Suppressor macrophage (primary cell): ENCODE data around the gene MAPK10.

ENCODE experiments used
- DNase-seq, 4 experiments: peaks; one replicate each; pipeline ENCODE4 v3.0.0-alpha.2; 2020 to 2022
- total RNA-seq, 17 experiments: gene quantifications; one replicate each; lab custom pipeline; 2026; ENCODE audit warnings: mixed read lengths in 6 of 17, inconsistent platforms in 3 of 17; lab: John Stamatoyannopoulos, UW

MAPK10 gene
- 0 to 16.0 (median 0.21) reads per million in 17 experiments for total RNA-seq

DNA sequence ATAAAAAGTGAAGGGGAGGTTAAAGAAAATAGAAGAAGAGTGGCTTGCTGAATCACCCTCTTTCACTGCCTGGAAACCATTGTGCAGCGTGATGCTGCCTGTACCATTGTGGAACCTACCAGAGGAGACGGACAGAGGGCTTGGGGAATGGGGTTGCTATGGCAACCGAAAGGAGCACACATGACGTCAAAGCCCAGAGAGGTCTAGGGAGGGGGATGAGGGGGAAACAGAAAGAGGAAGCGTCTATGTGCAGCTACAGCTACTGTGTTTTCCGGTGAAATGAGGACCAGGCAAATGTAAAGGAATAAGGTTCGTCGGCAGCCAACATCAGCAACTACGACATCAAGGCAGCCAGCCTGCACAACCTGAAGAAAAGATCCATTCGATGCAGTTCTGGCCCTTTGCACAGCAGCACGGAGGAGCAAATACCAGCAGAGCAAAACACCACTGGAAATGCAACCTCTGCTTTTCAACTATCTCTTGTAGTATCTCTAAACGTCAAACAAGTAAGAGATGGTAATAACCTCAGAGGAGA, at the start of gene MAPK10:
TSS of gene MAPK10 (minus strand) at position 110 of the 535 bp plus-strand sequence.
- DNase-seq, result peak; percentile 86 to 97 (median 92)

DNA sequence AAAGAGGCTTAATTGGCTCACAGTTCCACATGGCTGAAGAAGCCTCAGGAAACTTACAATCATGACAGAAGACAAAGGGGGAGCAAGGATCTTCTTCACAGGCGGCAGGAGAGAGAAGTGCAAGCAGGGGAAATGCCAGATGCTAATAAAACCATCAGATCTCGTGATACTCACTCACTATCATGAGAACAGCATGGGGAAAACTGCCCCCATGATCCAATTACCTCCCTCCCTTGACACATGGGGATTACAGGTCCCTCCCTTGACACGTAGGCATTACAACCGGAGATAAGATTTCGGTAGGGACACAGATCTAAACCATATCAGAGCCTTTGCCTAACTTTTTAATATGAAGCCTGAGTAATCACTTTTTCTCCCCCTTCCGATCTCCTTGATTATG, 43.7 kb upstream of the MAPK10 start:
- DNase-seq, result no peak

DNA sequence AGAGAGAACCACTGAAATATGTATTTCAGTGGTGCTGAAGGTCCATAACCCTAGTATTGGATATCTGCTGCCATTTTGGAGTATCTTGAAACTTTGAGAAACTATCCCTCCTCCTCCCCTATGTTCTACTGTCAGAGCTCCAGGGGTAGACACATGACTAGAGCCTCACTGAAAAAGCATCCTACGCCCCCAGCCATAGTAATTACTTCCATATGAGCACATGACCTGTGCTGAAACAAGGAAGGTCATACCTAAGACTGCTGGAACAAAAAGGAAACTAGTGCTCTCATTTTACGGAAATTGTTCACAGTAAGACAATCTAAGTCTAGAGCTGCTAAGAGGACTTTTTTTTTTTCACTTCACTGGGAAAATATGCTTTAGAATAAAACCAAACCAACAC, 42.0 kb upstream of the MAPK10 start:
- DNase-seq, result peak in 2 of 4 experiments; percentile 3 to 13

DNA sequence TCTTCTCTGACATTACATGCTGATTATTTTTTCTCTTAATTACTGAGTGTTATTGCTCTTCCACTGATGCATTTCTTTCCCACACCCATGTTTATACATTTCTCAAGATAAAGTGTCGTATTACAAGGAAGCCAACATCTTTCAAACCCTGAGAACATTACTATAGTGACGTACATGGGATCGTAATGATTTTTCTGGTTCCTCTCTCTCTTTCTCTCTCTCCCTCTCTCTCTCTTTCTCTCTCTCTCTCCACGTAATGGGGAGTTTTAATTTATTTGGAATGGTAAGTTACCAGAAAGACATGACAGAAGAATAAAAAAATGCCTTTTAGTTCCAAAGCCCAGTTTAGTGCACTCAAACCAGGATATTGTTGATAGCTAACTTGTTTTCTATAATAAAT, 40.4 kb upstream of the MAPK10 start:
- DNase-seq, result no peak

DNA sequence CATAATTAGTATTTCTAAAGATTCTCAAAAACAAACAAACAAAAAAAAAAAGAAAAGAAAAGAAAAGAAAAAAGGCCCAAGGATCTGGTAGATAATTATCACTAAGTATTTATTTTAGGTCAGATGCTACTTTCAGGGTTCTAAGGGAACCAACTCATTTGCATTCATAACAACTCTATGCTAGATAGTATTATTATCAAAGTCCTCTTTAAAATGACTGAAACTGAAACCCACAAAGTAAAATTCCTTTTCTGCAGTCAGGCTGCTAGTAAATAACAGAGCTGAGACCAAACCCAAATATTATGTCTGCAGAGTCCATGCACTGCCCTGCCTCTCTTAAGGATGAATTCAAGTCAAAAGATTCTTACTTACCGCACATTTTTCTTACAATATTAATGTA, 38.3 kb upstream of the MAPK10 start:
- DNase-seq, result no peak

DNA sequence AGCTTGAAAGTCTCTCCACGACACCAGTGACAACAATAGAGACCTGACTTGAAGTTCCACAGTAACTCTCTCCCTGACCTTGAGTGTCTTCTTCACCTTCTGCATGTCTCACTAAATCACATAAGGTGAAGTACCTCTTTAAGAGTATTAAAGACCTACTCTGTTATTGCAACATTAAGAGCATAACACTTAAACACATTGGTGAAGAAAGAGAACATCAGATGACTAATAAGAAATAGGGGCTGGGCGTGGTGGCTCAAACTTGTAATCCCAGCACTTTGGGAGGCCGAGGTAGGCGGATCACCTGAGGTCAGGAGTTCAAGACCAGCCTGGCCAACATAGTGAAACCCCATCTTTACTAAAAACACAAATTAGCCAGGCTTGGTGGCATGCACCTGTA, 33.9 kb upstream of the MAPK10 start:
- no peak for DNase-seq

DNA sequence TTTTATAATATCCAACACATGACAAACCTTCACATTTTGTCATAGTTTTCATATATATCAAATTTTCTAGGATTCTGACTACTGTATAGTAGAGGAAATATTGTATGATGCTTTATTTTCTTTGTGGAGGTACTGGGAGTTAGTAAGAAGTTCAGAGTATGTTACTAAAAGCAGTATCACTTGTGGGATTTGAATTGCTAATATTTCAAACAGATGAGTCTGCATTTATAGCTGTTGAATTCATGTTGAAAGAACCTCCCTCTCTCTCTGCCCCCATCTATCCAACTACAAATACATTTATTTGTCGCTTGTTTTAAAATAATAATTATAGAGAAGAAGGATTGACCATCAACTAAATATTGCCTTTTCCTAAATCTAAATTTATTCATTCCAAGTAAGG, 29.8 kb upstream of the MAPK10 start:
- DNase-seq, result no peak

DNA sequence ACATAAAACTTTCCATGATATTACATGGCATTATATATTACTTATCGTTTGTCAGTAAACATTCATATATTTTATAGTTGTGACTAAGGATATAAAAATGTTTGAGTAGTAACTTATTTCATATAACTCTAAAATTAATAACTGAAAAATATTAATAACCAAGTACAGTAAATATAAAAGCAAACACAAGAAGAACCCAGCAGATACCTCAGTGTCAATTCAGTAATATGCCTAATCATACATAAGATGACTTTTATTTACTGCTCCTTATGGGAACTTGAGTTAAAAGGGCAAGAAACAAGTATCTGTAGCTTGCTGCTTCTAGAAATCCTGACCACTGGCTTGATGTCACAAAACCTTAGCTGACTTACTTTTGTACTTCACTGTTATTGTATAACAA, 28.4 kb upstream of the MAPK10 start:
- DNase-seq, result no peak

DNA sequence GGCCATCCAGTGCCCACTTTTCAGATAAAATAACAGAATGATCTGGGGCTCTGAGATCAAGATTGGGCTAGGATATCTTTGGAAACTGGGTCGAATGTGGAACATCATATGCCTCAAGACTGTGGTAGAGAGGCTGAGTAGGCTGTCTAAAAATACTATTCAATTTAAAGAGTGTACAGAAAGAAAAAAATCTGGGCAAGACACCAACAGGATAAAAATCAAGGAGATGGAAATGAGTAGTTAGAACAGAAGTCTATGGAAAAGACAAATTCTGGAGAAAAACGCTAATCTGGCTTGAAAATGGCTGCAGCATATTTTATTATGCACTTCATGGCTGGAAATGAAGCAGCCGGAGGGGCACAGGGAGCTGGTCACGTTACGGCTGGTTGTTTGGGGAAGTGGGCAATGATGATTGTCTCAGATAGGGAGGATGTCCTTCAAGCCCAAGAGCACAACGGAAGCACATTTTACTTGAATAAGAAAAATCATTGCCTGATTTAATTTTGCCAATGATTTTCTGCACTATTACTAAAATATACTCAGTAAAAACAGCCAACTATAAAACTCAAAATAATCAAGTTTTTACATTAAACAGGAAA, 27.1 kb upstream of the MAPK10 start:
- peak; percentile 9 to 53 (median 36) for DNase-seq

DNA sequence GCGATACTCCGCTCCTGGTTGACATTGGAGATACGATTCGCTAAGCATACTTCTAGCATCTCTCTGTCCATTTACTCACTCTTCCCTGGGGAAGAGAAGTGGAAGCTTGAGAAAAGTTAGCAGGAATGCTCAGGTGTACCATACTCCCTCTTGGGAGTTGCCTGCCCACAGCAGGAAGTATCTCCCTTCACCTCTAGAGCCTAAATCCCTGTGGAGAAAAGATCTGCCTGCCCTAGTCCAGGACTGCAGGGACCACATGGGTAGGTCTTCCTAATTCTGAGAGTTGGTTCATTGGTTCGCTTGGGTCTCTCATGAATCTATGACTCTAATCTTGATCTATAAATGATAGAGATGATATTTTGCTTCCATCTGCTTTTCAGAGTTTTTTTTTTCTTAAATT, 26.3 kb upstream of the MAPK10 start:
- DNase-seq, result no peak

DNA sequence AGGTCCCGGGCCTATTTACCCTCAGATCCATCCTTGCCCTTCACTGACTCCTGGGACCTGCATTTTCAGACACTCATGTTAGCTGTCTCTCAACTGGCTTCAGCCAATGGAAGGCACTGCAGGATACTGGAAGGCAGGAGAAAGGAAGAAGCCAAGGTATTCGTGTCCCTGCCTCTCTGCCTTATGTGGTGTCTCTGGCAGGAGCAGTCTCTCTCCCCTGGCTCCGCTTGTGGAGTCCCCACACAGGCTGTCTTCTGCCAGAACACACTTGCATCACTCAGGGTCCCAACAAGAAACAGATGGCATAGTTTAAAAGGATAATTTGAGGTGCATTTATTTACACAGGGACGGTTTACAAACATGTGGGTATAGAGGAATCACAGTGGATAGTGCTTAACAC, 21.6 kb upstream of the MAPK10 start:
- DNase-seq, result no peak

DNA sequence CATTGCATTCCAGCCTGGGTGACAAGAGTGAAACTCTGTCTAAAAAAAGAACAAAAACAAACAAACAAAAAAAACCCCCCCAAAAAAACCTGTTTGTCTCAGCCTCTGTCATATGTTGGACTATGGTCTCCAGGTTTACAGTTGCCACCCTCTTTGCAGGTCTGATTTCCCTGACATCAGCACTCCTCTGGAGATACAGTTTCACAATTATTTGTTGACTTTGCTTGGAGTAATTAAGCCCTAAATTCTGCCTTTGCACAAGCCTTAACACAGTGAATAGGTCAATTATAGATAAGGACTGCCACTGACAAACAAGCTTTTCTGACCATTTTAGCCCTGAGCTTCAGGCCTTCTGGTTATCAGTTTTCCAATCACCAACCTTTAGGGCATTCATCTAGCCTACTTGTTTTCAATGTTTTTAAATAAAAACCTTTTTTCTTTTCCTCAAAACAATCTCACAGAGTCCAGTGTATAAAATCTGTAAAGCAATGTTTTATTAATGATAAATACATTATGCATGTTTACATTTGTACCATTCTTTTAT, 20.4 kb upstream of the MAPK10 start:
- DNase-seq, result no peak

DNA sequence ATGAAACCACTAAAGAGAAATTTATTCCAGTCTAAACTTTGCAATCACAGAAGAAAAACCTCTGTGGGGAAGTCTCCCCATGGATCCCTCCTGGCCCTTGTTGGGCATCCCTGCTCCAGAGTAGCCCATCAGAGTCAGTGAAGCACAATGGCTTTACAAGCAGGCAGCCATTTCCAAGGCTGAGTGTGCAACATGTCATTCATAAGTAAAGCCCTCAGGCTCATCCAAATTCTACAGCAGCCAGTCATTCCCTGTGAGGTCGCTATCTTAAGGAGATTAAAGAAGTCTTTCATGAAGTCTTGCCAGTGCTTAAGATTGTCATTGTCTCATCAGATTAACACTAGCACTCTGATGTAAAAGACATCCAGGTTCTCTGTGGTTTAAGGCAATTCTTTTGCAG, 17.0 kb upstream of the MAPK10 start:
- no peak for DNase-seq

DNA sequence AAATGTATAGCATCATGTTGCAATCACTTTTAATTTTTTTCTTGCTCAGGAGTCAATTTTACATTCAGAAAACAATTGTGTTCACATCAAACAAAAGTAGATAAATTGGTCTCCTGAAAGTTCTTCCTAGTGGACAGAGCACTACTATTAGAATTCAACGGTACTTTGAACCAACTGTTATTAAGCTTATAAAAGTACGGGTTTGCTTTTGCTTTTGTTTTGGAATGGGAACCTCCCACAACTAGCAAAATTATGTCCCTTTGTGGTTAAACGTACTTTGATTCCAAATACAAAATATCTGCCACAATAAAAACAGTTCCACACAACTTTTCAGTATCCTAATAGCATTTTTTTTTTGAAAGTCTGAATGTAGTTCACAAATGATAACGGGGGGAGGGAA, 8.6 kb upstream of the MAPK10 start:
- DNase-seq, result no peak

DNA sequence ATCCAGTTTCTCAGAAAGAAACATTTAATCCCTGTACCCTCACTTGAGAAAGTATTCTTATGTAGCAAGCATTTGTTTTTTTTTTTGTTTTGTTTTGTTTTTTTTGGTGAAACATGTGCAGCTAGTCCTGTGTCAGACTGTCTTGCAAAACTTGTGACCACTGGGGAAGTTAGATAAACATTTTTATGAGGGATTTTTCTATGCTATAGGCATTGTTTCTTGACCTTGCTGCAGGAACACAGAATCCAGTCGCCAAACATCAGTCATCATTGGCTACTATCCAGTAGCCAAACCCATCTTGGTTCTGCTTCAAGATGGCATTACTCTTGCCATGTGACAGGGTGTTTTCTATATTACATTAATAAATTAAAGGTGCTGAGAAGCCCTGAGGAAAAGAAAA, 7.7 kb upstream of the MAPK10 start:
- DNase-seq, result peak in 3 of 4 experiments; percentile 11 to 19 (median 11)

DNA sequence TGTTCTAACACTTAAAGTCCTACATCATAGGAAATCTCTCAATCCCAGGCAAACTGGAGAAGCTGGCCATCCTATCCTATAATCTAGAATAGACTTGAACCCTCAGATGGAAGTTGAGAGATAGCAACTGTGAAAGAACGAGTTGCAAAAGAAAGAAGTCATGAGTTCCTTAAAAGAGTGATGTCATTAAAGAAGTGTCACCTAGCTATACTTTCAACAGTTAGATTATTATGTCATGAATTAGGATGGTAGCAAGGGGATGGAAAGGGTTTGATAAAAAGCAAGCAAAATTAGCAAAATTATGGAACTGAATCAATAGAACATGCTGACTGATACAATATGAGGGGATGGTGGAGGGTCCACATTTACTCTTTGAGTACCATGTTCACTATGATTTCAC, 7.1 kb upstream of the MAPK10 start:
- DNase-seq, result no peak

DNA sequence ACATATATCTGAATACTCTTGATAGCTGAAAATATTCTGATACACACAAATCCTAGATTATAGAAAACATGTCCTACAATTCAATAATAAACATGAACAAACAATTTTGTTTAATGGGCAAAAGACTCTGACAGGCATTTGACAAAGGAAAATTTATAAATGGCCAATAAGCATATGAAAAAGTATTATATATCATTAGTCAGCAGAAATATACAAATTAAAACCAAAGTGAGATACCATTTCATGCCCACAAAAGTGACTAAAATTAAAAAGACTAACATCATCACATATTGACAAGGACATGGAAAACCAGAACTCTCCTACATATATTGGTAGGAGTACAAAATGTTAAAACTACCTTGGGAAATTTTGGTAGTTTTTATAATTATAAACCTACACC, 2.7 kb upstream of the MAPK10 start:
- DNase-seq, result no peak

DNA sequence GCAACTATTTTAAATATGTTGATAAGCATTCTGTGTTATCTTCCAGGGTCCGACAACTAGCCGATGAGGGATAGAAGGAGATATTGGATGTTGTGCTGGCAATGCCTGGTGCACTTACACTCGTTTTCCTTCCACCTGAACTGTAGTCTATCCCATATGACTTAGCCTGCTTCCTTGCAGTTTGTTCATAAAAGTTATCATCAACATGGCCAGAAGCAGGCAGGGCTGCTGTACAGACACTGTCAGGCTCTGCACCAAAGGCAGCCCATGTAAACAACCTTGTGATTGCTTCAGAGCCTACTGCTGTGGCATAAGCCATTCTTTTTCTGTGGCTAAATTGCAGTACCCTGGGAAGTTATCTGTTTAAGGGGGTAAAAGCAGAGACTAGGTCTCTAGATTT, 1.6 kb downstream of the MAPK10 start:
- no peak for DNase-seq

DNA sequence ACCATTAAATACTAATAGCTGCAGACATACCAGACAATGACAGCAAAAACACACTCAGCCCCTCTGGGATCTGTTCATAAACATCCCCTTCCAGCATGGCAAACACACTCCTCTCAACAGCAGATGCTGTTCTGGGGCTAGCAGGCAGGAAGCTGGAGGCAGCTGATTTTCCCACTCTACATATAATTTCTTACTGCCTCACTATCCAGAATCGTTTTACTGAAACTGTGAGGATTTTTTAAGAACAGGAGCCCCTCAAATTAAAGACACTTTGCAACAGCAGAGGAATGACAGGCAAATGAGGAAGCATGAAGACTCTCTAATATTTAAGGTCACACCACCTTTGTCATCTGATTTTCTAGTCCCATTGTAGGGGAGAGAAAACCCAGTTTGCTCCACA, 2.2 kb downstream of the MAPK10 start:
- DNase-seq, result no peak

DNA sequence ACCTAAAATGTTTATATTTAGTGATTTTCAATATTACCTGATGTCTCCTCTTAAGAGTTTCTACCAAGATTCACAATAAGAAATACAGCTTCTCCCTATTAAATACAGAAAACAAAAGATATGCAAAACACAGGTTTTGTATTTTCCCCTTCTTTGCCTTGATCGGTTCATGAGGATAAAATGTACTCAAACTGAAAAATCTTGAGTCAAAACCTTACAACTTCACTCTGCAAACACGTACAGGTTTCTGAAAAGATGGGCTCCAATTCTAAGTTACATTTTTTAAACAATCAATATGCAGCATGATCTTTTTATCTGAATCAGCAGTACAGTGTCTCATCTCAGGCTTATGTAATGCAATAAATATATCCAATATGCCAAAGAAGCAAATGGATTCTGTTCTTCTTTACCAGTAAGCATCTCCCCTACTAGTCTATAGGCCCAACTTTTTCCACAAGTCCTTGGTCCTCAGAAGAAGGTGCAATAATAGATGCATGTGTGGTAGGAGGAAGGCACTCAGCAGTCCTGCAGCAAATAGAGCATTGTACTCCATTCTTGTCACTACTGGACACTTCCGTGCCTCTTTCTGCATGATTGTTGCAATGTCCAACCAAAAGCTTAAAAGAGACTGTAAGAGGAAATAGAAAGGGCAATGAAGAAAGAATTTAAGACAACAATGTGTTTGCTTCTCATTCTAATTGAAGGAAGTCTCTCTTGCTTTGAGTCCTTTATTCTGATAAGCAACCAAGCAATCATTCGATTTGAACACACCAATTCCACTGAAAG, 3.2 kb downstream of the MAPK10 start:
- DNase-seq, result no peak

DNA sequence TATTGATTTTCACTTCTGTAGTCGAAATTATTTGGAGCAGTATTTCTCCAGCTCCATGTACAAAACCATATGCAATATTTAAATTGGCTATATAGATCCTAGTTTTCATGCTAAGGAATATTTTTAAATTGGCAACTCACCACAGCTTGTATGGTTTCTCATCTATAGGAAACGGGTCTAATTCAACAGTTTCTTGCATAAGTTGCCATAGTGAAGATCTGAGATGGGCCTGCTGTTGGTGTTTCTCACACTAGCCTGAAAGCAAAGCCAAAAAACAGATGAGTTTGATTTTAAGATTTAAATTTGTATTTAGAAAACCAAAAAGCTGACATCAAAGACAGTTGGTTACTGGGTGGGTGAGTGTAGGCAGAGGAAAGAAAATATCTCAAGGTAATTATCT, 5.5 kb downstream of the MAPK10 start:
- no peak for DNase-seq

DNA sequence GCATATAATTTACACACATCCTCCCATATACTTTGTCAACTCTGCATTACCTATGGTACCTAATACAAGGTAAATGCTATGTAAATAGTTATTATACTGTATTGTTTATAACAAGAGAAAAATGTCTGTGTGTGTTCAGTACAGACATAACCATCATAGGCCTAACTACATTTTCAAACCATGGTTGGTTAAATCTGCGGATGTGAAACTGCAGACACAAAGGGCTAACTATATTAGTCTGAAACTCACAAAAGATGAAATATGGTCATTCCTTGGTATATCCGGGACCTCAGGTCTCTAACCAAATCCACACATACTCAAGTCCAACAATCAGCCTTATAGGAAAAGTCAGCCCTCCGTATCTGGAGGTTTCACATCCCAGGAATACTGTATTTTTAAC, 13.5 kb downstream of the MAPK10 start:
- DNase-seq, result no peak

DNA sequence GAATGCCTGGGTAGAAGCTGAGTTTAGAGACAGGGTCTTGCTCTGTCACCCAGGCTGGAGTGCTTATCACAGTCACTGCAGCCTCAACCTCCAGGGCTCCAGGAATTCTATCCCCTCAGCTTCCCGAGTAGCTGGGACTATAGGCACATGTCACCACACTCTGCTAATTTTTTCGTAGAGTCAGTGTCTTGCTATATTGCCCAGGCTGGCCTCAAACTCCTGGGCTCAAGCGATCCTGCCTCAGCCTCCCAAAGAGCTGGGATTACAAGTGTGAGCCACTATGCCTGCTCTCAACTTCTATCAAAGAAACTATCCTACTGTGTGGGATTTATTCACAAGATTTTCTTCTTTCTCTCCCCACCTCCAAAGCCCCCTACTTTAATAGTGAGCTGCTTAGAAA, 15.7 kb downstream of the MAPK10 start:
- DNase-seq, result no peak

DNA sequence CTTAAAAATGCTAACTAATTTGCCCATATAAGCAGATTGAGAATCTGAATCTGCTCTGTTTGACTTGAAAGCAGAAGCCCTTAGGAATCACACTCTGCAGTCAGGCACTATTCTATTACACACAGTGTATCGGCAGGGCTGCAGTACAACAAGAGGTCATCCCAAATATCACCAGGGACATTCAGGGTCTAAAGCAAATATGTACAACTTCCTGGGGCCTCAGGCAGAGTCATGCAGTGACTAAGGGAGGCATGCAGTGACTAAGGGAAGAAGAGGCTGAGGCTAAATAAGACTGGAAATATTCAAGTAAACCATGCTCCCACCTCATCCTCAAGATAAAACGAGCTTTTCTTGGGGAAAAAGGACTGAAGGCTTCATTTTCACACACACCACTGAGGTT, 20.9 kb downstream of the MAPK10 start:
- DNase-seq, result no peak
